Endothelial cell of umbilical vein (primary cell): Measurements from ENCODE around the gene SKI. TPM values are rescaled to one million over a fixed set of nuclear protein-coding genes. Genes with fewer than 3 reads are reported as not detected.

ENCODE experiments used
- BruUV-seq: library from RNA; stranded (reverse); fragments of 400-500 nt; replicated peaks from 2 replicates; lab custom pipeline; 2021; lab: Mats Ljungman, UMichigan
- CTCF ChIA-PET: fragments of 300-600, 350-600 bp; sonication (Branson Sonifier 250); formaldehyde crosslinking; loops from one replicate; lab custom pipeline; 2021; ENCODE audit warnings: antibody characterized with exemption, inconsistent platforms; lab: Charles Lee
- POLR2A ChIA-PET: fragments of 300-600, 350-600 bp; sonication (Branson Sonifier 250); formaldehyde crosslinking; loops from one replicate; lab custom pipeline; 2021; ENCODE audit warnings: antibody characterized with exemption, inconsistent platforms; lab: Charles Lee
- DNase-seq: peaks from one replicate; pipeline ENCODE4 v3.0.0-alpha.2; 2011; ENCODE audit warnings: low read depth, low spot score
- FAIRE-seq: peaks from 2 replicates; lab custom pipeline; 2011; peaks lifted over from hg19 to GRCh38; lab: Jason Lieb, UNC
- H2AFZ ChIP-seq: 2 replicates; pipeline ENCODE4 v1.6.0; 2012; ENCODE audit warnings: low read depth, low read length, control low read depth, inconsistent platforms
- H3K27ac ChIP-seq: 2 replicates; pipeline ENCODE4 v1.5.1; 2011; ENCODE audit warnings: low read depth, mild to moderate bottlenecking, control low read depth, low read length, moderate library complexity; ENCODE audit not compliant: insufficient read depth
- H3K27me3 ChIP-seq, 2 experiments: 2 replicates each; pipeline versions ENCODE4 v1.6.0 to v1.6.1; 2011; ENCODE audit warnings: low read length in 2 of 2, mixed read lengths in 1 of 2; ENCODE audit not compliant: control insufficient read depth in 2 of 2, insufficient read depth in 2 of 2
- H3K36me3 ChIP-seq, 2 experiments: 2 replicates in 1 of 2; 3 replicates in 1 of 2; pipeline ENCODE4 v1.5.1; 2011; ENCODE audit warnings: low read length in 2 of 2, mild to moderate bottlenecking in 1 of 2, moderate library complexity in 1 of 2; ENCODE audit not compliant: control insufficient read depth in 2 of 2, insufficient read depth in 2 of 2; ENCODE audit errors: extremely low read depth in 1 of 2
- H3K4me1 ChIP-seq: 3 replicates; pipeline ENCODE4 v1.5.1; 2011; ENCODE audit warnings: mild to moderate bottlenecking, low read length; ENCODE audit not compliant: control insufficient read depth, insufficient read depth; ENCODE audit errors: extremely low read depth
- H3K4me2 ChIP-seq: 2 replicates; pipeline ENCODE4 v1.6.1; 2011; ENCODE audit warnings: low read length, control low read depth, mixed read lengths; ENCODE audit not compliant: insufficient read depth
- H3K4me3 ChIP-seq, 3 experiments: fragments of 200-600 bp in 1 of 3; sonication (generic), shearing (Covaris generic) in 1 of 3; replicated peaks in 1 of 3; 2 replicates each; pipeline ENCODE4 v1.5.1; 2011 to 2016; ENCODE audit warnings: control low read depth in 3 of 3, low read length in 3 of 3, mild to moderate bottlenecking in 2 of 3, inconsistent platforms in 1 of 3, low read depth in 1 of 3, moderate library complexity in 1 of 3; ENCODE audit not compliant: insufficient read depth in 1 of 3
- H3K79me2 ChIP-seq: 2 replicates; pipeline ENCODE4 v1.6.0; 2012; ENCODE audit warnings: low read length, inconsistent platforms; ENCODE audit not compliant: control insufficient read depth, insufficient read depth
- H3K9ac ChIP-seq: replicated peaks from 2 replicates; pipeline ENCODE3; 2011; ENCODE audit warnings: low read length, control low read depth; ENCODE audit not compliant: insufficient read depth; ENCODE audit errors: extremely low read depth
- H3K9me1 ChIP-seq: replicated peaks from 3 replicates; pipeline ENCODE4 v1.6.0; 2011; ENCODE audit warnings: mild to moderate bottlenecking, low read length; ENCODE audit not compliant: control insufficient read depth, insufficient read depth; ENCODE audit errors: extremely low read depth
- H3K9me3 ChIP-seq: replicated peaks from 2 replicates; pipeline ENCODE4 v1.5.1; 2012; ENCODE audit warnings: low read length, inconsistent platforms; ENCODE audit not compliant: control insufficient read depth, insufficient read depth
- H4K20me1 ChIP-seq: replicated peaks from 2 replicates; pipeline ENCODE3; 2011; ENCODE audit warnings: mild to moderate bottlenecking, low read length; ENCODE audit not compliant: control insufficient read depth, insufficient read depth; ENCODE audit errors: extremely low read depth
- EZH2 ChIP-seq: IDR thresholded peaks from 2 replicates; pipeline ENCODE4 v1.6.1; 2012; ENCODE audit warnings: borderline replicate concordance, low read depth, mild to moderate bottlenecking, moderate library complexity, low read length, inconsistent platforms; ENCODE audit not compliant: severe bottlenecking
- FOS ChIP-seq: IDR thresholded peaks from 2 replicates; pipeline ENCODE4 v1.6.1; 2011; ENCODE audit warnings: mild to moderate bottlenecking, low read length, moderate library complexity, borderline replicate concordance; ENCODE audit not compliant: insufficient read depth
- GATA2 ChIP-seq: IDR thresholded peaks from 2 replicates; pipeline ENCODE4 v1.7.0; 2011; ENCODE audit warnings: low read depth, mild to moderate bottlenecking, moderate library complexity, mixed read lengths, low read length; ENCODE audit not compliant: insufficient read length, insufficient read depth
- JUN ChIP-seq: IDR thresholded peaks from 2 replicates; pipeline ENCODE4 v1.6.1; 2011; ENCODE audit warnings: borderline replicate concordance, low read depth; ENCODE audit not compliant: insufficient read length, insufficient read depth
- MYC ChIP-seq: IDR thresholded peaks from one replicate; pipeline ENCODE4 v1.6.1; 2011; ENCODE audit warnings: mild to moderate bottlenecking, low read depth, low read length
- POLR2A ChIP-seq: IDR thresholded peaks from 2 replicates; pipeline ENCODE4 v1.6.1; 2012; ENCODE audit warnings: low read depth, mild to moderate bottlenecking, control low read depth, low read length
- POLR2AphosphoS5 ChIP-seq: IDR thresholded peaks from 2 replicates; pipeline ENCODE4 v1.6.1; 2012; ENCODE audit warnings: low read depth, mild to moderate bottlenecking, control low read depth, low read length, moderate library complexity; ENCODE audit not compliant: insufficient read depth
- dilution Hi-C: fragments of 300-500 bp; cut with MboI; formaldehyde crosslinking; loops from one replicate; pipeline ENCODE4 v1.15.0; 2019; ENCODE audit warnings: low sequenced_read_pairs; ENCODE audit not compliant: extremely low pct_ligation_motif_present
- intact Hi-C: fragments of 100-400 bp; cut with micrococcal nuclease; formaldehyde crosslinking; loops from one replicate; pipeline ENCODE4 v1.10.0; 2022
- polyA plus RNA-seq, 4 experiments: library from polyadenylated mRNA; depleted of rRNA in 3 of 4; stranded (reverse) in 3 of 4; unstranded in 1 of 4; fragments of >200 nt; gene quantifications; 2 replicates each; pipeline versions ENCODE4 v1.2.1 to v1.2.3, GENCODE V29; 2011 to 2012; ENCODE audit warnings: missing spikeins in 1 of 4
- total RNA-seq: library from RNA; stranded (reverse); gene quantifications from 2 replicates; pipeline ENCODE4 v1.2.3, GENCODE V29; 2021
- TF ChIP-seq, protein P1 (sequence below): IDR thresholded peaks from 2 replicates; pipeline ENCODE4 v1.6.1; 2011; ENCODE audit not compliant: insufficient read depth, insufficient read length
- TF ChIP-seq, protein P2 (sequence below), 2 donors: IDR thresholded peaks; 1 replicate in 1 of 2; 2 replicates in 1 of 2; pipeline ENCODE4 v1.5.1; 2011; ENCODE audit warnings: low read length in 2 of 2, mild to moderate bottlenecking in 2 of 2, moderate library complexity in 2 of 2, control low read depth in 1 of 2, inconsistent platforms in 1 of 2, low read depth in 1 of 2; ENCODE audit not compliant: insufficient read depth in 1 of 2; ENCODE audit errors: extremely low read depth in 1 of 2

Gene SKI
- total and polyA plus RNA-seq, 2 donors (not counting 3 experiments of a cell fraction or from before 2014, with no cell fraction given), result 11.6 to 80.3 TPM

DNA sequence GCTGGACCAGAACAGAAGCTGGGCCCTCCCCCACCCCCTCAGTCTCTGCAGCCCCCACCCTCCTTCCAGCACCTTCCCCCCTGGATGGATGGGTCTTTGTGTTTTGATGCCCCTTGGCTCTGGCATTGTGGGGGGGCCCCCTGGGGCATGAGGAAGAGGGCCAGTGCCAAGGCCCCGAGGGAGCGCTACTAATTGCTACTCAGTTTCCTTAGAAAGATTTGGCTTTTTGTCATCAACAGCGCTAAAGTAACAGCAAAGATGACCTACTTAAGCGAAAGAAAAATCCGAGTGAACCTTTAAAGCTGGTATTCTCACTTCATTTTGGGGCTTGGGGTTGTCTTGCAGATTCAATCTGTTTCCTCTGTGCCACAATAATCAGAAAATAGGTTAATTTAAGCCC is 63.5 kb downstream of the SKI start:
- H3K9me1 ChIP-seq, result no peaks in the 10 kb centered on the region
- no peak overlapping the region for H3K4me3 ChIP-seq
- H3K9ac ChIP-seq, result no peak overlapping the region
- intact Hi-C loops, result no loop called here
- no peaks in the 10 kb centered on the region for H3K9me3 ChIP-seq
- peaks cover 29% of the 10 kb centered on the region for H3K4me1 ChIP-seq
- no peak for DNase-seq
- peak overlapping the region; percentile 8 for H3K4me2 ChIP-seq
- peaks cover 85% of the 10 kb centered on the region for H3K79me2 ChIP-seq
- H3K27me3 ChIP-seq, result no peaks in the 10 kb centered on the region
- no TSS peak for BruUV-seq
- H4K20me1 ChIP-seq, result no peaks in the 10 kb centered on the region
- peak overlapping the region; percentile 87 for H3K27ac ChIP-seq
- no peaks in the 10 kb centered on the region for H3K36me3 ChIP-seq
- TF ChIP-seq, protein P1, sequence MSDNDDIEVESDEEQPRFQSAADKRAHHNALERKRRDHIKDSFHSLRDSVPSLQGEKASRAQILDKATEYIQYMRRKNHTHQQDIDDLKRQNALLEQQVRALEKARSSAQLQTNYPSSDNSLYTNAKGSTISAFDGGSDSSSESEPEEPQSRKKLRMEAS, result no peak
- TF ChIP-seq JUN (no peak), POLR2AphosphoS5 (no peak), MYC (no peak), GATA2 (no peak), POLR2A (no peak), FOS (no peak), EZH2 (no peak)
- TF ChIP-seq, protein P2, sequence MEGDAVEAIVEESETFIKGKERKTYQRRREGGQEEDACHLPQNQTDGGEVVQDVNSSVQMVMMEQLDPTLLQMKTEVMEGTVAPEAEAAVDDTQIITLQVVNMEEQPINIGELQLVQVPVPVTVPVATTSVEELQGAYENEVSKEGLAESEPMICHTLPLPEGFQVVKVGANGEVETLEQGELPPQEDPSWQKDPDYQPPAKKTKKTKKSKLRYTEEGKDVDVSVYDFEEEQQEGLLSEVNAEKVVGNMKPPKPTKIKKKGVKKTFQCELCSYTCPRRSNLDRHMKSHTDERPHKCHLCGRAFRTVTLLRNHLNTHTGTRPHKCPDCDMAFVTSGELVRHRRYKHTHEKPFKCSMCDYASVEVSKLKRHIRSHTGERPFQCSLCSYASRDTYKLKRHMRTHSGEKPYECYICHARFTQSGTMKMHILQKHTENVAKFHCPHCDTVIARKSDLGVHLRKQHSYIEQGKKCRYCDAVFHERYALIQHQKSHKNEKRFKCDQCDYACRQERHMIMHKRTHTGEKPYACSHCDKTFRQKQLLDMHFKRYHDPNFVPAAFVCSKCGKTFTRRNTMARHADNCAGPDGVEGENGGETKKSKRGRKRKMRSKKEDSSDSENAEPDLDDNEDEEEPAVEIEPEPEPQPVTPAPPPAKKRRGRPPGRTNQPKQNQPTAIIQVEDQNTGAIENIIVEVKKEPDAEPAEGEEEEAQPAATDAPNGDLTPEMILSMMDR (IDR thresholded peaks at IDR 0.05; ENCODE audit: extremely low read depth in 1 of 2, insufficient read depth in 1 of 2, low read depth in 1 of 2, low read length in 2 of 2), result no peak
- peak; percentile 67 for FAIRE-seq
- POLR2A ChIA-PET, result no interaction called here
- dilution Hi-C loops, result no loop called here
- CTCF ChIA-PET, result interaction anchor here (0.8 to 2.0 kb wide), 6 partner anchors 9 to 97 kb away, joined by 3 to 6 read pairs (median 4); partner anchors contain the start of gene FAAP20
- no peak overlapping the region for H2AFZ ChIP-seq
